ENCODE measurements around the gene CCNYL1. TPM values are rescaled to one million over a fixed set of nuclear protein-coding genes. Genes with fewer than 3 reads are reported as not detected.
"Not testable (repeated sequence)": the region's sequence is repeated elsewhere in the genome, so short reads cannot be mapped to it uniquely, and the experiment has no call there.

CCNYL1 gene
- total and polyA plus RNA-seq, 10 donors = 4.7 to 22.8 (median 15.8) TPM

GRCh38 chr2:207749873-207750272 lies 38.4 kb downstream of the CCNYL1 start:
- 84 to 97% (median 89%) methylated on average over 2 of the region's 2 CpGs for WGBS, 5 donors
- intact Hi-C loops (cut with DNase I; ENCODE audit: low total_unique reads) = loop anchor here (10.0 kb wide), 1 partner anchor 295 kb away; no protein-coding TSS in a partner anchor
- no peaks in the 10 kb centered on the region for H3K4me1 ChIP-seq

GRCh38 chr2:207750345-207750744 lies 38.9 kb downstream of the CCNYL1 start:
- Histone ChIP-seq H3K27ac (no peak overlapping the region), H3K4me1 (no peaks in the 10 kb centered on the region), H3K27me3 (replicated peaks in 1 of 7) (no peaks in the 10 kb centered on the region), H3K4me3 (no peak overlapping the region), H3K9me3 (no peaks in the 10 kb centered on the region), H3K36me3 (peaks cover 2 to 86% (median 34%) of the 10 kb centered on the region in 6 donors)
- TF ChIP-seq CTCF (IDR thresholded peaks at IDR 0.05 in 8 of 11, conservative IDR thresholded peaks at IDR 0.05 in 3 of 11) (no peak), POLR2AphosphoS5 (IDR thresholded peaks at IDR 0.05) (no peak), POLR2A (IDR thresholded peaks at IDR 0.05) (no peak)
- intact Hi-C loops (cut with DNase I; ENCODE audit: low total_unique reads) = no loop called here
- 88 to 94% (median 93%) methylated on average over 7 of the region's 7 CpGs for WGBS, 5 donors
- no peak for DNase-seq

More at GRCh38 chr2:207749873-207750272, 38.4 kb downstream of the CCNYL1 start:
- peaks cover 2 to 86% (median 32%) of the 10 kb centered on the region in 6 donors for H3K36me3 ChIP-seq
- H3K9me3 ChIP-seq = no peaks in the 10 kb centered on the region
- no peak overlapping the region for H3K4me3 ChIP-seq
- H3K27me3 ChIP-seq (replicated peaks in 1 of 7) = no peaks in the 10 kb centered on the region
- no peak overlapping the region for H3K27ac ChIP-seq
- no peak for DNase-seq
- no peak for TF ChIP-seq POLR2AphosphoS5 (IDR thresholded peaks at IDR 0.05)
- TF ChIP-seq CTCF (IDR thresholded peaks at IDR 0.05 in 8 of 11, conservative IDR thresholded peaks at IDR 0.05 in 3 of 11) = no peak
- no peak for TF ChIP-seq POLR2A (IDR thresholded peaks at IDR 0.05)

GRCh38 chr2:207750876-207751275 lies 39.4 kb downstream of the CCNYL1 start:
- intact Hi-C loops (cut with DNase I; ENCODE audit: low total_unique reads) = no loop called here
- H3K36me3 ChIP-seq = peaks cover 2 to 89% (median 34%) of the 10 kb centered on the region in 6 donors
- WGBS, 5 donors = 90 to 97% (median 93%) methylated on average over 2 of the region's 2 CpGs

GRCh38 chr2:207753688-207754087 lies 42.2 kb downstream of the CCNYL1 start:
- H3K9me3 ChIP-seq; H3K27me3 ChIP-seq (replicated peaks in 1 of 7); H3K4me3 ChIP-seq; H3K4me1 ChIP-seq; intact Hi-C loops (cut with DNase I; ENCODE audit: low total_unique reads); DNase-seq; H3K27ac ChIP-seq: not testable (repeated sequence)
- H3K36me3 ChIP-seq = peaks cover 0 to 68% (median 22%) of the 10 kb centered on the region in 6 donors
- WGBS, 5 donors = 93 to 95% (median 95%) methylated on average over 2 of the region's 2 CpGs

More at GRCh38 chr2:207750876-207751275, 39.4 kb downstream of the CCNYL1 start:
- no peaks in the 10 kb centered on the region for H3K4me1 ChIP-seq
- H3K27ac ChIP-seq = no peak overlapping the region
- H3K9me3 ChIP-seq = no peaks in the 10 kb centered on the region
- H3K27me3 ChIP-seq (replicated peaks in 1 of 7) = no peaks in the 10 kb centered on the region
- TF ChIP-seq POLR2A (IDR thresholded peaks at IDR 0.05) (no peak), POLR2AphosphoS5 (IDR thresholded peaks at IDR 0.05) (no peak), CTCF (IDR thresholded peaks at IDR 0.05 in 8 of 11, conservative IDR thresholded peaks at IDR 0.05 in 3 of 11) (no peak)
- no peak overlapping the region for H3K4me3 ChIP-seq
- no peak for DNase-seq

Measured in spleen (tissue), 11 donors.